ENCODE data around the gene HDAC9.
"Not testable (repeated sequence)": the region's sequence is repeated elsewhere in the genome, so short reads cannot be mapped to it uniquely, and the experiment has no call there.

HDAC9 gene

GRCh38 chr7:18667466-18667865 lies 171.9 kb downstream of the HDAC9 start:
- no peak for DNase-seq

- no peak for DNase-seq
Observed at GRCh38 chr7:18671176-18671575, 175.6 kb downstream of the HDAC9 start.

- no peak for DNase-seq
Observed at GRCh38 chr7:18675579-18675978, 180.0 kb downstream of the HDAC9 start.

GRCh38 chr7:18679261-18679660 lies 183.7 kb downstream of the HDAC9 start:
- no peak for DNase-seq

- DNase-seq = no peak
Observed at GRCh38 chr7:18680576-18680975, 185.0 kb downstream of the HDAC9 start.

GRCh38 chr7:18684916-18685315 lies 189.4 kb downstream of the HDAC9 start:
- no peak for DNase-seq

GRCh38 chr7:18685971-18686370 lies 190.4 kb downstream of the HDAC9 start:
- DNase-seq = no peak

- DNase-seq = no peak
Observed at GRCh38 chr7:18689551-18689950, 194.0 kb downstream of the HDAC9 start.

GRCh38 chr7:18693406-18693805 lies 197.9 kb downstream of the HDAC9 start:
- no peak for DNase-seq

- no peak for DNase-seq
Observed at GRCh38 chr7:18693816-18694215, 198.3 kb downstream of the HDAC9 start.

GRCh38 chr7:18694484-18694883 lies 198.9 kb downstream of the HDAC9 start:
- no peak for DNase-seq

- no peak for DNase-seq
Observed at GRCh38 chr7:18694911-18695310, 199.4 kb downstream of the HDAC9 start.

- DNase-seq = no peak
Observed at GRCh38 chr7:18698258-18698734, 202.7 kb downstream of the HDAC9 start.

GRCh38 chr7:18700147-18700546 lies 204.6 kb downstream of the HDAC9 start:
- no peak for DNase-seq

- no peak for DNase-seq
Observed at GRCh38 chr7:18702071-18702829, 206.7 kb downstream of the HDAC9 start.

- no peak for DNase-seq
Observed at GRCh38 chr7:18703685-18704084, 208.1 kb downstream of the HDAC9 start.

GRCh38 chr7:18706670-18707069 lies 211.1 kb downstream of the HDAC9 start:
- DNase-seq = no peak

- no peak for DNase-seq
Observed at GRCh38 chr7:18708204-18708603, 212.7 kb downstream of the HDAC9 start.

GRCh38 chr7:18715988-18716387 lies 220.4 kb downstream of the HDAC9 start:
- DNase-seq = no peak

- DNase-seq = no peak
Observed at GRCh38 chr7:18721429-18721828, 225.9 kb downstream of the HDAC9 start.

- no peak for DNase-seq
Observed at GRCh38 chr7:18724318-18724717, 228.8 kb downstream of the HDAC9 start.

- no peak for DNase-seq
Observed at GRCh38 chr7:18727115-18727870, 231.7 kb downstream of the HDAC9 start.

- not testable (repeated sequence) for DNase-seq
Observed at GRCh38 chr7:18736012-18736411, 240.5 kb downstream of the HDAC9 start.

GRCh38 chr7:18740579-18740988 lies 245.0 kb downstream of the HDAC9 start:
- DNase-seq = no peak

Data from NCI-H1436 (cell line).